ENCODE results near the gene ADGRG6. TPM values are rescaled to one million over a fixed set of nuclear protein-coding genes. Genes with fewer than 3 reads are reported as not detected.

Gene ADGRG6
- total RNA-seq, 4 donors from 2014 or later = 15.7 to 75.2 (median 19.2) TPM

DNA sequence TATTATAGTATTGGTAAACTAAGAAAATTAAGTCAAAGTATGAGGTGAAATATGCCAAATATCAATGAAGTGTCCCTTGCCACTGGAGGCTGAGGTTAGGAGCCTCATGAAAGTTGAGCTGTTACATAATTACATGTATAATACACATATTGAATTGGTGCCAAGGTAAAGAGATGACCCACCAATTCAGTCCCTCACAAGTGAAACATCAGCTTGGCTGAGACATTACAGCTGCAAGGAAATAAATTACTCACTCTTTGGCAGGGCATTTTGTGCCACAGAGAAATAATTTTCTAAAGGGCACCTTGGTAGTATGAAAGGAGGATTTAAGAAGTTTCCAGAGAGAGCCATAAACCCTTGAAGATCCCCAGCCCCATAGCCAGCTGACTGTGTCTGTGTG, 127.4 kb downstream of the ADGRG6 start:
- no peaks in the 10 kb centered on the region for H3K27me3 ChIP-seq
- in situ Hi-C loops (cut with MboI; ENCODE audit: low pct_ligation_motif_present in 1 of 4, low pct_unique_long_range_greater_than_20kb in 1 of 4, low sequenced_read_pairs in 3 of 4) = no loop called here

DNA sequence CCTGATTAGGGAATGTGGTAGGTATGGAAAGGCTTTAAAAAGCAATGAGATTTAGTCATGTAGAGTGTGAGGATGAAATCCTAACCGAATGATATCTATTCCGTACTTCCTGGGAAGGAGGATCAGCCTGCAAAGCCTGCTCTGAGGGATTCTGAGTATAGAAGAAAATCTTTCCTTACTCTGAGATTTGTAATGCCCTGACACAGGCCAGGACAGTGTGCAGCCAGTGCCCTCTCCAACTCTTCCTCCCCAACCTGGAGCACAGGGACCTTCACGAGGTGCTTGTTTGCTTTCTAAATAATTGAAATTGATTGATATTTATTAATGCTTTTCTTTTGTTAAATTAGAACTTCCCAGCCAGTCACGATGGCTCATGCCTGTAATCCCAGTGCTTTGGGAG, 131.6 kb downstream of the ADGRG6 start:
- DNase-seq = no peak
- no peaks in the 10 kb centered on the region for H3K27me3 ChIP-seq
- no peaks in the 10 kb centered on the region for H3K9me3 ChIP-seq
- no peak overlapping the region for H3K27ac ChIP-seq
- H3K4me3 ChIP-seq = no peak overlapping the region
- in situ Hi-C loops (cut with MboI; ENCODE audit: low pct_ligation_motif_present in 1 of 4, low pct_unique_long_range_greater_than_20kb in 1 of 4, low sequenced_read_pairs in 3 of 4) (no loop called here), intact Hi-C loops (cut with DNase I; ENCODE audit: low total_unique reads) (no loop called here)
- H3K4me1 ChIP-seq = no peaks in the 10 kb centered on the region
- no peak for TF ChIP-seq EP300 (IDR thresholded peaks at IDR 0.05; ENCODE audit: low read depth)
- TF ChIP-seq POLR2AphosphoS5 (IDR thresholded peaks at IDR 0.05) = no peak
- TF ChIP-seq, protein P1, sequence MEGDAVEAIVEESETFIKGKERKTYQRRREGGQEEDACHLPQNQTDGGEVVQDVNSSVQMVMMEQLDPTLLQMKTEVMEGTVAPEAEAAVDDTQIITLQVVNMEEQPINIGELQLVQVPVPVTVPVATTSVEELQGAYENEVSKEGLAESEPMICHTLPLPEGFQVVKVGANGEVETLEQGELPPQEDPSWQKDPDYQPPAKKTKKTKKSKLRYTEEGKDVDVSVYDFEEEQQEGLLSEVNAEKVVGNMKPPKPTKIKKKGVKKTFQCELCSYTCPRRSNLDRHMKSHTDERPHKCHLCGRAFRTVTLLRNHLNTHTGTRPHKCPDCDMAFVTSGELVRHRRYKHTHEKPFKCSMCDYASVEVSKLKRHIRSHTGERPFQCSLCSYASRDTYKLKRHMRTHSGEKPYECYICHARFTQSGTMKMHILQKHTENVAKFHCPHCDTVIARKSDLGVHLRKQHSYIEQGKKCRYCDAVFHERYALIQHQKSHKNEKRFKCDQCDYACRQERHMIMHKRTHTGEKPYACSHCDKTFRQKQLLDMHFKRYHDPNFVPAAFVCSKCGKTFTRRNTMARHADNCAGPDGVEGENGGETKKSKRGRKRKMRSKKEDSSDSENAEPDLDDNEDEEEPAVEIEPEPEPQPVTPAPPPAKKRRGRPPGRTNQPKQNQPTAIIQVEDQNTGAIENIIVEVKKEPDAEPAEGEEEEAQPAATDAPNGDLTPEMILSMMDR (IDR thresholded peaks at IDR 0.05) = no peak
- no peak for TF ChIP-seq POLR2A (IDR thresholded peaks at IDR 0.05)
- 81 to 93% methylated on average over 4 of the region's 4 CpGs for WGBS, 2 donors (ENCODE audit: low coverage in 1 of 2)
- H3K36me3 ChIP-seq = no peaks in the 10 kb centered on the region

More for the DNA sequence above, 127.4 kb downstream of the ADGRG6 start:
- no peaks in the 10 kb centered on the region for H3K4me1 ChIP-seq
- H3K36me3 ChIP-seq = no peaks in the 10 kb centered on the region
- H3K4me3 ChIP-seq = no peak overlapping the region
- H3K9me3 ChIP-seq = no peaks in the 10 kb centered on the region
- no peak overlapping the region for H3K27ac ChIP-seq
- no peak for DNase-seq
- TF ChIP-seq, protein P1 (IDR thresholded peaks at IDR 0.05) = no peak
- TF ChIP-seq EP300 (IDR thresholded peaks at IDR 0.05; ENCODE audit: low read depth) = no peak
- TF ChIP-seq POLR2A (IDR thresholded peaks at IDR 0.05) = no peak
- no peak for TF ChIP-seq POLR2AphosphoS5 (IDR thresholded peaks at IDR 0.05)
- intact Hi-C loops (cut with DNase I; ENCODE audit: low total_unique reads) = no loop called here

DNA sequence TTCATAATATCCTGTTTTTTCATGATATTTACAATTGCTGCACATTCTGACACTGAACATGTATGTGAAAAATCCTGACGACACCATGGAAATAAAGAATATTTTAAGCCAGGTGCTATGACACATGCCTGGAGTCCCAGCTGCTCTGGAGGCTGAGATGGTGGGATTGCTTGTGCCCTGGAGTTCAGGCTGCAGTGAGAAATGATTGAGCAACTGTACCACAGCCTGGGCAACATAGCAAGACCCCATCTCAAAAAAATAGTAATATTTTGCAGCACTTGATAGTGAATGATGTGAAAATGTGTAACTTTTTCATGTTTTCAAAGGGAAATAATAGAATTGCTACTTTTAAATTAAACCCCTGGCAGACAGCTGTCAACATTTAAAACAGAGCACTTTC, 137.1 kb downstream of the ADGRG6 start:
- no peaks in the 10 kb centered on the region for H3K9me3 ChIP-seq
- DNase-seq = no peak
- TF ChIP-seq EP300 (IDR thresholded peaks at IDR 0.05; ENCODE audit: low read depth) = no peak
- no peak for TF ChIP-seq POLR2A (IDR thresholded peaks at IDR 0.05)
- TF ChIP-seq POLR2AphosphoS5 (IDR thresholded peaks at IDR 0.05) = no peak
- TF ChIP-seq, protein P1 (IDR thresholded peaks at IDR 0.05) = no peak
- 78 to 92% methylated on average over 1 of the region's 1 CpG for WGBS, 2 donors (ENCODE audit: low coverage in 1 of 2)
- intact Hi-C loops (cut with DNase I; ENCODE audit: low total_unique reads) = loop anchor here (1.0 kb wide), 1 partner anchor 19 kb away; no protein-coding TSS in a partner anchor
- H3K4me3 ChIP-seq = no peak overlapping the region
- no peak overlapping the region for H3K27ac ChIP-seq
- no peaks in the 10 kb centered on the region for H3K36me3 ChIP-seq
- H3K27me3 ChIP-seq = no peaks in the 10 kb centered on the region
- H3K4me1 ChIP-seq = no peaks in the 10 kb centered on the region
- in situ Hi-C loops (cut with MboI; ENCODE audit: low pct_ligation_motif_present in 1 of 4, low pct_unique_long_range_greater_than_20kb in 1 of 4, low sequenced_read_pairs in 3 of 4) = no loop called here

DNA sequence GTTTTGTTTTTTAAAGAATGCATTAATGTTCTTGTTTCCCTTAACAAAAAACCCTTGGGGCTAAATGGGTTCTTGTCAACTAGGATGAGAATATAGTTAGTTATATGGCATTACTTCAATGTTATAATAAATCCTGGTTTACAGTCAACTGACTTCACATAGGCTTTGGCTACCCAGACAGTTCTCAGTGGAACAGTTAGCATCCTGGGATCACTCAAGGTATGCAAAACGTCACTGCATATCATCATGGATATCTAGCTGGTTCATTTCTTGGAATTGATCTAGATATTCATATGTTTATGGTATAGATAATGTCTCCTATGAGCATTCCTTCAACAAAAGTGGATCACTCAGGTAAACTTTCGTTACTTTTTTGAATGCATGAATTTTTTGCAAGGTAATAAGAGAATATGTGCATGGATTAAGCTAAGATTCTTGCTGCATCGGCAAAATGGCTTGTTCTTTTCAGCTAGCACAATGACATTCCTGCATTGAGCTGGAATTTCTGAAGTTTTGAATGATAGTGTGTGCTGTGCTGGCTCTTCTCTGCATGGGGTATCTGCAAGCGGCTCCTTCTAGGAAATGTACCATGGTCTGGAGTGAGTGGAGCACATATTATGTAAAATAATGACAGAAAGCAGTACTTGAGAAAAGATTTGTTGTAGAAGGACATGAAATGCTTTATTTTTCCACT, 138.9 kb downstream of the ADGRG6 start:
- no peak for DNase-seq
- 64 to 77% methylated on average over 4 of the region's 4 CpGs for WGBS, 2 donors (ENCODE audit: low coverage in 1 of 2)
- Histone ChIP-seq H3K36me3 (no peaks in the 10 kb centered on the region), H3K4me1 (no peaks in the 10 kb centered on the region), H3K4me3 (no peak overlapping the region), H3K9me3 (no peaks in the 10 kb centered on the region), H3K27ac (no peak overlapping the region), H3K27me3 (no peaks in the 10 kb centered on the region)
- intact Hi-C loops (cut with DNase I; ENCODE audit: low total_unique reads) (no loop called here), in situ Hi-C loops (cut with MboI; ENCODE audit: low pct_ligation_motif_present in 1 of 4, low pct_unique_long_range_greater_than_20kb in 1 of 4, low sequenced_read_pairs in 3 of 4) (no loop called here)
- TF ChIP-seq POLR2AphosphoS5 (IDR thresholded peaks at IDR 0.05) = no peak
- TF ChIP-seq, protein P1 (IDR thresholded peaks at IDR 0.05) = no peak
- TF ChIP-seq EP300 (IDR thresholded peaks at IDR 0.05; ENCODE audit: low read depth) = no peak
- no peak for TF ChIP-seq POLR2A (IDR thresholded peaks at IDR 0.05)
